Measurements from ENCODE around the gene FZD10.

FZD10 gene

DNA sequence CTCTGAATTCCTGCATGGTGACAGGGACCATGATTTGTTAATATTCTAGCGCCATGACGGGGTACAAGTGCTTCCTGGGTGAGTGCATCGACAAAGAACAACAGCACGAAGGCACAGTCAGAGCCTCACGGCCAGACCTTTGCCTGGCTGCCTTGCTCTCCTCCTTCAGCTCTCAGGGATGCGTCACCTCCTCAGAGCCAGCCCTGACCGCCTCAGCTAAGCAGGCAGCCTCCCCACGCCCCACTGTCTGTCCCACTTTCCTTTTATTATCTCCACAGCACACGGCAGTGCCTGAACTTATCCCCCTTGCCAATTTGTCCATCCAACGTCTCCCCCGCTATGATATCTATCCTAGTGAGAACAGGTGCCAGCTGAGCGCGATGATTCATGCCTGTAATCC is 16.5 kb upstream of the FZD10 start:
- H3K9me3 ChIP-seq: no peaks in the 10 kb centered on the region
- H3K4me3 ChIP-seq (ENCODE audit: low read depth, low read length): no peak overlapping the region
- no peaks in the 10 kb centered on the region for H3K36me3 ChIP-seq
- TF ChIP-seq, protein P1, sequence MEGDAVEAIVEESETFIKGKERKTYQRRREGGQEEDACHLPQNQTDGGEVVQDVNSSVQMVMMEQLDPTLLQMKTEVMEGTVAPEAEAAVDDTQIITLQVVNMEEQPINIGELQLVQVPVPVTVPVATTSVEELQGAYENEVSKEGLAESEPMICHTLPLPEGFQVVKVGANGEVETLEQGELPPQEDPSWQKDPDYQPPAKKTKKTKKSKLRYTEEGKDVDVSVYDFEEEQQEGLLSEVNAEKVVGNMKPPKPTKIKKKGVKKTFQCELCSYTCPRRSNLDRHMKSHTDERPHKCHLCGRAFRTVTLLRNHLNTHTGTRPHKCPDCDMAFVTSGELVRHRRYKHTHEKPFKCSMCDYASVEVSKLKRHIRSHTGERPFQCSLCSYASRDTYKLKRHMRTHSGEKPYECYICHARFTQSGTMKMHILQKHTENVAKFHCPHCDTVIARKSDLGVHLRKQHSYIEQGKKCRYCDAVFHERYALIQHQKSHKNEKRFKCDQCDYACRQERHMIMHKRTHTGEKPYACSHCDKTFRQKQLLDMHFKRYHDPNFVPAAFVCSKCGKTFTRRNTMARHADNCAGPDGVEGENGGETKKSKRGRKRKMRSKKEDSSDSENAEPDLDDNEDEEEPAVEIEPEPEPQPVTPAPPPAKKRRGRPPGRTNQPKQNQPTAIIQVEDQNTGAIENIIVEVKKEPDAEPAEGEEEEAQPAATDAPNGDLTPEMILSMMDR (IDR thresholded peaks at IDR 0.05; ENCODE audit: low read depth, low read length): no peak
- no peak for DNase-seq
- H3K4me1 ChIP-seq: no peaks in the 10 kb centered on the region
- H3K27me3 ChIP-seq: peaks cover 9% of the 10 kb centered on the region

DNA sequence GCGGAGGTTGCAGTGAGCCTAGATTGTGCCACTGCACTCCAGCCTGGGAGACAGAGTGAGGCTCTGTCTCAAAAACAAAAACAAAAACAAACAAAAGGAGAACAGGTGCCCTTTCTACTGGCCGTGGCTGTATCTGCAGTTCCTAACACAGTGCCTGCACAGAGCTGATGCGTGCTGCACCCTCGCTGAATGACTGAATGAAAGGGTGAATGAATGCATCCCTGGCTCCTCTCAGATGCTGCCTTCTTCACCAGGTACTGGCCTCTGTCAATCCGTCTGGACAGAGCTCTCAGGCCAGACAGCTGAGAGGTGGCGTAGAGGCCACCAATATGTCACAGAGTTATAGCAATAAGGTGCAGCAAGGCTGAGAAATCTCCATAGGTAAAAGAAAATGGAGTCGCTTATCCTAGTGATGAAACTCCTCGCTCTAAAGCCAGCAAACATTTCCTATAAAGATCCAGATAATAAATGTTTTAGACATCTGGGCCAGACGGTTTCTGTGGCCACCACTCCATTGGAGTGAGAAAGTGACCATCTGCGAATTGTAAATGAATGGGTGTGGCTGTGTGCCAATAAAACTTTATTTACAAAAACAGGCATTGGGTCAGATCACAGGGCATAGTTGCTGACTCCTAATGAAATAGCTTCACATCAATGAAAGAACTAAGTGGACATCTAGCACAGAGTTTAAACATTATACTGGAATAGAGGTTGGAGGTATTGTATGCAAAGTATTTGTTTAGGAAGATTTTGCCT is 15.9 kb upstream of the FZD10 start:
- peaks cover 9% of the 10 kb centered on the region for H3K27me3 ChIP-seq
- TF ChIP-seq, protein P1 (IDR thresholded peaks at IDR 0.05; ENCODE audit: low read depth, low read length): no peak
- H3K9me3 ChIP-seq: no peaks in the 10 kb centered on the region
- H3K36me3 ChIP-seq: no peaks in the 10 kb centered on the region
- no peaks in the 10 kb centered on the region for H3K4me1 ChIP-seq
- no peak overlapping the region for H3K4me3 ChIP-seq (ENCODE audit: low read depth, low read length)
- DNase-seq: no peak

DNA sequence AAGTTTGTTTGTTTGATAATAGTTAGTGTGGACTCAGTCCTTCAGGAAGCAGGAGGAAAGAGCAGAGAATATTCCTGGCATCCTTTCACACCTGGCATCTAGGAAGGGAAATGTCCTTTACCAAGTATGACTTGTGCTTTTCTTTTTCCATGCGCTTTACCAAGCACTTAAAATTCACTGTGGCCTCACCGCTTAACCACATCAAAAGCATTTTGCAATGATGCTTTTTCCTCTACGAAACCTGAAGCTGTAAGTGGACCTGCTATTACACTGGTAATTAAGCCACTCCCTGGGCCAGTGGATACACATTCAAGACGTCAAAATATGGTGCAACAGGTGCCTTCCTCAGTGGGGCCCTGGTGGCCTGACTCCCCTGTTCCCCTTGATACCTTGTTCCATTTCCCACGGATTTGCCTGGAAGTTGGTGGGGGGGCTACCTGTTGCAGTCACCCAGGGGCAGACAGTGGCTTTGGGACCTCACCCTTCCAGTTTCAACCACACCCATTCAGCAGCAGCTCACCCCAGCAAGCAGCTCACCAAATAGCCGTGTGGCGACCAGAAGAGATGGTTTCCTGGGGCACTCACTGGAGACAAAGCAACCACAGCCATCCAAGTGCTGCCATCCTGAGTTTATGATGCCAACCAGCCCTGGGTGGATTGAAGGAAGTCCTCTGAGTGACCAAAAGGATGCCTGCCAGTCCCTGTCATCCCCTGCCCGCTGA is 14.2 kb upstream of the FZD10 start:
- H3K4me3 ChIP-seq (ENCODE audit: low read depth, low read length): no peak overlapping the region
- TF ChIP-seq, protein P1 (IDR thresholded peaks at IDR 0.05; ENCODE audit: low read depth, low read length): no peak
- no peaks in the 10 kb centered on the region for H3K4me1 ChIP-seq
- H3K36me3 ChIP-seq: no peaks in the 10 kb centered on the region
- H3K9me3 ChIP-seq: no peaks in the 10 kb centered on the region
- peaks cover 6% of the 10 kb centered on the region for H3K27me3 ChIP-seq
- no peak for DNase-seq

DNA sequence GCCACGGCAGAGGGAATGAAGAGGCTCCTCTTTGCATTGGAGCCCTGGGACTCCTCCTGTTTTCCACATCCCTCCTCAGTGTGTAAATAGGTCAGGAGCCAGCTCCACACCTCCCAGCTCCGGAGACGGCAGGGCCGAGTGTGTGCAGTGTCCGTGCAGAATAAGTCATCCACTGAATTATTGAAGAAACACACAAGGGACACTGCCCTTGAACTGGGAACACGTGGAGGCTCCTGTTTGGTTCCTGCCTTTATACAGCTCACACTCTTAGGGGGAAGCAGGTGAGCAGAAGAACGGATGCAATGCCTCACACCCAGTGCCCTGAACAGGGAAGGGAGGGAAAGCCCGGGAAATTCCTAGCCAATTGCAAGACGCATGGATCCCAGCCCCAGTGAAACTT is 10.4 kb upstream of the FZD10 start:
- no peak for DNase-seq
- H3K27me3 ChIP-seq: peaks cover 26% of the 10 kb centered on the region
- H3K9me3 ChIP-seq: no peaks in the 10 kb centered on the region
- no peak overlapping the region for H3K4me3 ChIP-seq (ENCODE audit: low read depth, low read length)
- H3K36me3 ChIP-seq: no peaks in the 10 kb centered on the region
- no peaks in the 10 kb centered on the region for H3K4me1 ChIP-seq
- TF ChIP-seq, protein P1 (IDR thresholded peaks at IDR 0.05; ENCODE audit: low read depth, low read length): no peak

DNA sequence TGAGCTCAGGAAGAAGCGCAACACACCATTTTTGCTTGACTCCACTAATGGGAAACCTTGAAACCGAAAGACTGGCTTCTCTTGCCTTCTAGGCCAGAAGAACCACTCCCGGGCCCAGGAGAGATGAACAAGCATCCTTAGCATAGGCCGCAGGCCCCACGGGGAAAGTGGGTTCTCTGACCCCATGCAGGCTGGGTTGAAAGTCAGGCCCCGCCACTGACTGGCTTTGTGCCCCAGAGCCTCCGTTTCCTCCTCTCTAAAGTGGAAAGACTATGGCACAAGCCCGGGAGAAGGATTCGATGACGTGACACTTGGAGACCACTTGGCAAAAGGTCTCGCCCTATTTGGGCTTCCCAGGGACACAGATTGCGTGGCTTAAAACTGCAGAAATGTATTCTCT is 9.9 kb upstream of the FZD10 start:
- TF ChIP-seq, protein P1 (IDR thresholded peaks at IDR 0.05; ENCODE audit: low read depth, low read length): no peak
- Histone ChIP-seq H3K36me3 (no peaks in the 10 kb centered on the region), H3K4me3 (ENCODE audit: low read depth, low read length) (no peak overlapping the region), H3K9me3 (no peaks in the 10 kb centered on the region), H3K4me1 (no peaks in the 10 kb centered on the region), H3K27me3 (peaks cover 31% of the 10 kb centered on the region)
- DNase-seq: no peak

DNA sequence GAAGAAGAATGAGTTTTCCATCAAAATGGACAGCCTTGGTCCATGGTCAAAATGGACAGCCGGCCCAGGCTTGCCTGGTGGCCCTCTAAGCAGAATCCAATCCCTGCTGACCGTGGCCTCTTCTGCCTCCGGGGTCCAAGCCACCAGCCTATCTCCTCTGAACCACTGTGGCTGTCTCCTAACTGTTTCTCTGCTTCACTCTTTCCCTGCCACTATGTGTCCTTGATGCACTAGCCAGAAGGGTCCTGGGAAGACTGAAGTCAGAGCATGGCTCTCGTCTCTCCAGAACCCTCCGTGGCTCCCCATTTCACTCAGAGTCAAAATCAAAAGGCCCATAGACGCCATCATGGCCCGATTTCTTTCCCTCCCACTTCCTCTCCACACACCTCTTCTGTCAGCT is 8.5 kb upstream of the FZD10 start:
- no peaks in the 10 kb centered on the region for H3K36me3 ChIP-seq
- DNase-seq: no peak
- H3K4me1 ChIP-seq: no peaks in the 10 kb centered on the region
- peaks cover 40% of the 10 kb centered on the region for H3K27me3 ChIP-seq
- TF ChIP-seq, protein P1 (IDR thresholded peaks at IDR 0.05; ENCODE audit: low read depth, low read length): no peak
- H3K4me3 ChIP-seq (ENCODE audit: low read depth, low read length): no peak overlapping the region
- H3K9me3 ChIP-seq: no peaks in the 10 kb centered on the region
